Ishikawa (cell line): ENCODE results near the gene COX6A2.

Source experiments
- CEBPB ChIP-seq: IDR thresholded peaks from 2 replicates; pipeline ENCODE4 v1.6.1; 2012
- CREB1 ChIP-seq: IDR thresholded peaks from 2 replicates; pipeline ENCODE4 v1.6.1; 2012; ENCODE audit warnings: low read depth
- EGR1 ChIP-seq: IDR thresholded peaks from 2 replicates; pipeline ENCODE4 v1.6.1; 2012
- EP300 ChIP-seq: IDR thresholded peaks from 2 replicates; pipeline ENCODE4 v1.6.1; 2012; ENCODE audit warnings: borderline replicate concordance
- FOXM1 ChIP-seq: IDR thresholded peaks from 2 replicates; pipeline ENCODE4 v1.6.1; 2012; ENCODE audit warnings: low read depth, borderline replicate concordance
- NFIC ChIP-seq: IDR thresholded peaks from 2 replicates; pipeline ENCODE4 v1.6.1; 2012
- RAD21 ChIP-seq: IDR thresholded peaks from 2 replicates; pipeline ENCODE4 v1.6.1; 2012; ENCODE audit warnings: low read depth
- TAF1 ChIP-seq: IDR thresholded peaks from 2 replicates; pipeline ENCODE4 v1.6.1; 2012; ENCODE audit warnings: low read depth, mild to moderate bottlenecking
- YY1 ChIP-seq: IDR thresholded peaks from 2 replicates; pipeline ENCODE4 v1.6.1; 2012; ENCODE audit warnings: low read depth
- ZBTB7A ChIP-seq: IDR thresholded peaks from 2 replicates; pipeline ENCODE4 v1.6.1; 2012; ENCODE audit warnings: low read depth
- TF ChIP-seq, protein P1 (sequence below): IDR thresholded peaks from 2 replicates; pipeline ENCODE4 v1.6.1; 2012; ENCODE audit warnings: low read depth, mild to moderate bottlenecking

DNA sequence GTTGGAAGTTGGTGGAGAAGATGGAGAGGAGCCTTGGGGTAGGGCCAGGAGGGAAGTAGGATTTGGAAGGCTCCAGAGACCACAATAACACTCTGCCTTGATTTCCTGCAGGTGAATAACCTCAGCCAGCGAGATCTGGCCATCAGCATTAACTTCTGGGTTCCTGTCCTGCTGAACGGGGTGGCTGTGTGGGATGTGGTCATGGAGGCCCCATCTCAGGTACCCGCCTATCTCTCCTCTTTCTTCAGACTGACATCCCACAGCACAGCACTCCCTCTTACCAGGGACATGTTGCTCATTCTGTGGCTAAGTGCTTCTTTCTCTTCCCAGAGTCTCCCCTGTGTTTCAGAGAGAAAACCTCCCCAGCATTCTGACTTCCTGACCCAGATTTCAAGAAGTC is 4.9 kb downstream of the COX6A2 start:
- no peak for TF ChIP-seq TAF1
- TF ChIP-seq YY1, result no peak
- TF ChIP-seq FOXM1, result no peak
- TF ChIP-seq EP300, result no peak
- no peak for TF ChIP-seq CEBPB
- no peak for TF ChIP-seq ZBTB7A
- TF ChIP-seq, protein P1, sequence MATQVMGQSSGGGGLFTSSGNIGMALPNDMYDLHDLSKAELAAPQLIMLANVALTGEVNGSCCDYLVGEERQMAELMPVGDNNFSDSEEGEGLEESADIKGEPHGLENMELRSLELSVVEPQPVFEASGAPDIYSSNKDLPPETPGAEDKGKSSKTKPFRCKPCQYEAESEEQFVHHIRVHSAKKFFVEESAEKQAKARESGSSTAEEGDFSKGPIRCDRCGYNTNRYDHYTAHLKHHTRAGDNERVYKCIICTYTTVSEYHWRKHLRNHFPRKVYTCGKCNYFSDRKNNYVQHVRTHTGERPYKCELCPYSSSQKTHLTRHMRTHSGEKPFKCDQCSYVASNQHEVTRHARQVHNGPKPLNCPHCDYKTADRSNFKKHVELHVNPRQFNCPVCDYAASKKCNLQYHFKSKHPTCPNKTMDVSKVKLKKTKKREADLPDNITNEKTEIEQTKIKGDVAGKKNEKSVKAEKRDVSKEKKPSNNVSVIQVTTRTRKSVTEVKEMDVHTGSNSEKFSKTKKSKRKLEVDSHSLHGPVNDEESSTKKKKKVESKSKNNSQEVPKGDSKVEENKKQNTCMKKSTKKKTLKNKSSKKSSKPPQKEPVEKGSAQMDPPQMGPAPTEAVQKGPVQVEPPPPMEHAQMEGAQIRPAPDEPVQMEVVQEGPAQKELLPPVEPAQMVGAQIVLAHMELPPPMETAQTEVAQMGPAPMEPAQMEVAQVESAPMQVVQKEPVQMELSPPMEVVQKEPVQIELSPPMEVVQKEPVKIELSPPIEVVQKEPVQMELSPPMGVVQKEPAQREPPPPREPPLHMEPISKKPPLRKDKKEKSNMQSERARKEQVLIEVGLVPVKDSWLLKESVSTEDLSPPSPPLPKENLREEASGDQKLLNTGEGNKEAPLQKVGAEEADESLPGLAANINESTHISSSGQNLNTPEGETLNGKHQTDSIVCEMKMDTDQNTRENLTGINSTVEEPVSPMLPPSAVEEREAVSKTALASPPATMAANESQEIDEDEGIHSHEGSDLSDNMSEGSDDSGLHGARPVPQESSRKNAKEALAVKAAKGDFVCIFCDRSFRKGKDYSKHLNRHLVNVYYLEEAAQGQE, result no peak
- no peak for TF ChIP-seq CREB1
- TF ChIP-seq RAD21, result no peak
- no peak for TF ChIP-seq NFIC
- TF ChIP-seq EGR1, result no peak
